Right kidney (tissue), 9 donors: ENCODE measurements around the gene POLR3H.
"Not testable (repeated sequence)": the region's sequence is repeated elsewhere in the genome, so short reads cannot be mapped to it uniquely, and the experiment has no call there.

ENCODE experiments used
- DNase-seq: peaks from one replicate; pipeline ENCODE4 v3.0.0-alpha.2; 2016
- long read RNA-seq, 8 donors: transcript quantifications; one replicate each; lab custom pipeline, GENCODE V29; 2026

Gene POLR3H, protein sequence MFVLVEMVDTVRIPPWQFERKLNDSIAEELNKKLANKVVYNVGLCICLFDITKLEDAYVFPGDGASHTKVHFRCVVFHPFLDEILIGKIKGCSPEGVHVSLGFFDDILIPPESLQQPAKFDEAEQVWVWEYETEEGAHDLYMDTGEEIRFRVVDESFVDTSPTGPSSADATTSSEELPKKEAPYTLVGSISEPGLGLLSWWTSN
- long read RNA-seq, donor 1, full-length matches to known transcripts, result 3 of 164 reads
- long read RNA-seq, donor 1, partial matches to known transcripts, result 161 of 164 reads
- long read RNA-seq, donor 1, other reads (novel, unspliced or antisense), result 0 of 164 reads
- long read RNA-seq, donor 2, full-length matches to known transcripts, result 7 of 7 reads
- long read RNA-seq, donor 2, partial matches to known transcripts, result 0 of 7 reads
- long read RNA-seq, donor 2, other reads (novel, unspliced or antisense), result 0 of 7 reads
- long read RNA-seq, donor 3, full-length matches to known transcripts, result 3 of 90 reads
- long read RNA-seq, donor 3, partial matches to known transcripts, result 74 of 90 reads
- long read RNA-seq, donor 3, other reads (novel, unspliced or antisense), result 13 of 90 reads
- long read RNA-seq, donor 4, full-length matches to known transcripts, result 3 of 3 reads
- long read RNA-seq, donor 4, partial matches to known transcripts, result 0 of 3 reads
- long read RNA-seq, donor 4, other reads (novel, unspliced or antisense), result 0 of 3 reads
- long read RNA-seq, donor 5, full-length matches to known transcripts, result 4 of 4 reads
- long read RNA-seq, donor 5, partial matches to known transcripts, result 0 of 4 reads
- long read RNA-seq, donor 5, other reads (novel, unspliced or antisense), result 0 of 4 reads
- long read RNA-seq, donor 6, full-length matches to known transcripts, result 12 of 12 reads
- long read RNA-seq, donor 6, partial matches to known transcripts, result 0 of 12 reads
- long read RNA-seq, donor 6, other reads (novel, unspliced or antisense), result 0 of 12 reads
- long read RNA-seq, donor 7, full-length matches to known transcripts, result 7 of 7 reads
- long read RNA-seq, donor 7, partial matches to known transcripts, result 0 of 7 reads
- long read RNA-seq, donor 7, other reads (novel, unspliced or antisense), result 0 of 7 reads
- long read RNA-seq, donor 8, full-length matches to known transcripts, result 6 of 6 reads
- long read RNA-seq, donor 8, partial matches to known transcripts, result 0 of 6 reads
- long read RNA-seq, donor 8, other reads (novel, unspliced or antisense), result 0 of 6 reads

DNA sequence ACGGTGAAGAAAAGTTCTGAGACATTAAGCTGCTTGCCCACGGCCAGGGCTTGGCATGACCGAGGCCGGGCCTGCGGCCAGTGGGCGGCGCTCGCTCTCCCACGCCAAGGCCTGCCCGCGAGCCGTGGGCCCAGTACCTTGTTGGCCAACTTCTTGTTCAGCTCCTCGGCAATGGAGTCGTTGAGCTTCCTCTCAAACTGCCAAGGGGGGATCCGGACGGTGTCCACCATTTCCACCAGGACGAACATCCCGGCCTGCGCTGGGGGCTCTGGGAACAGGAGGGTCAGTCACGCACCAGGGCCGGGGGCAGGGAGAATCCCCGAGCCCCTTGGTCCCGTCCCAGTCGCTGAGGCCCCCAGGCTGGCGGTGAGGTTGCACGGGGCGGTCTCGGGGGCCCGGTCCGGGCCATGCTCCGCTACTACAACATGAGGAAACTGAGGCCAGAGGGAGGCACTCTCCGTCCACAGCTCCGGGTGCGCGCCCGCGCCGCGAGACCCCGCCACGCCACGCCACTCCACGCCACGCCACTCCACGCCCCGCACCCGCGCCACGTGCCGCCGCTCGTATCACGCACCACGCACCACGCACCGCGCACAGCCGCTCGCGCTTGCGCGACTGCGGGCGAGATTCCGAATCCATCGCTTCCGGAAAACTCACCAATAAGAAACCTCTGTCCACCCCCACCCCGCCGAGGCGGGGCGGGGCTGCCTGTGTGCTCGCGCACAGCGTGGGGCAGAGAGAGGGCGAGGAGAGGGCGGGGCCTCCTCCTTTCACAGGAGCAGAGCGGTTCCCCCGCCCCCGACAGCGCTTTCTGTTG lies at the start of gene POLR3H:
Gene POLR3H (minus strand): TSS at position 617 of the 817 bp plus-strand sequence. CDS start 369 bp downstream, at position 248.
- peak; percentile 86 for DNase-seq

DNA sequence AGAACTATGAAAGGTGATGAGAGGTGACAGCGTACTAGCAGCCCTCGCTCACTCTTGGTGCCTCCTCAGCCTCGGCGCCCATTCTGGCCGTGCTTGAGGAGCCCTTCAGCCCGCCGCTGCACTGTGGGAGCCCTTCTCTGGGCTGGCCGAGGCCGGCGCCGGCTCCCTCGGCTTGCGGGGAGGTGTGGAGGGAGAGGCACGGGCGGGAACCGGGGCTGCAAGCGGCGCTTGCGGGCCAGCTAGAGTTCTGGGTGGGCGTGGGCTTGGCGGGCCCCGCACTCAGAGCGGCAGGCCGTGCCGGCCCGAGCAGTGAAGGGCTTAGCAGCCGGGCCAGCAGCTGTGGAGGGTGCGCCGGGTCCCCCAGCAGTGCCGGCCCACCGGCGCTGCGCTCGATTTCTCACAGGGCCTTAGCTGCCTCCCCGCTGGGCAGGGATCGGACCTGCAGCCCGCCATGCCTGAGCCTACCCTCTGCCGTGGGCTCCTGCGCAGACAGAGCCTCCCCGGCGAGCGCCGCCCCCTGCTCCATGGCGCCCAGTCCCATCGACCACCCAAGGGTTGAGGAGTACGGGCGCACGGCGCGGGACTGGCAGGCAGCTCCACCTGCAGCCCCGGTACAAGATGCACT lies 49.2 kb upstream of the POLR3H start:
- DNase-seq, result not testable (repeated sequence)

DNA sequence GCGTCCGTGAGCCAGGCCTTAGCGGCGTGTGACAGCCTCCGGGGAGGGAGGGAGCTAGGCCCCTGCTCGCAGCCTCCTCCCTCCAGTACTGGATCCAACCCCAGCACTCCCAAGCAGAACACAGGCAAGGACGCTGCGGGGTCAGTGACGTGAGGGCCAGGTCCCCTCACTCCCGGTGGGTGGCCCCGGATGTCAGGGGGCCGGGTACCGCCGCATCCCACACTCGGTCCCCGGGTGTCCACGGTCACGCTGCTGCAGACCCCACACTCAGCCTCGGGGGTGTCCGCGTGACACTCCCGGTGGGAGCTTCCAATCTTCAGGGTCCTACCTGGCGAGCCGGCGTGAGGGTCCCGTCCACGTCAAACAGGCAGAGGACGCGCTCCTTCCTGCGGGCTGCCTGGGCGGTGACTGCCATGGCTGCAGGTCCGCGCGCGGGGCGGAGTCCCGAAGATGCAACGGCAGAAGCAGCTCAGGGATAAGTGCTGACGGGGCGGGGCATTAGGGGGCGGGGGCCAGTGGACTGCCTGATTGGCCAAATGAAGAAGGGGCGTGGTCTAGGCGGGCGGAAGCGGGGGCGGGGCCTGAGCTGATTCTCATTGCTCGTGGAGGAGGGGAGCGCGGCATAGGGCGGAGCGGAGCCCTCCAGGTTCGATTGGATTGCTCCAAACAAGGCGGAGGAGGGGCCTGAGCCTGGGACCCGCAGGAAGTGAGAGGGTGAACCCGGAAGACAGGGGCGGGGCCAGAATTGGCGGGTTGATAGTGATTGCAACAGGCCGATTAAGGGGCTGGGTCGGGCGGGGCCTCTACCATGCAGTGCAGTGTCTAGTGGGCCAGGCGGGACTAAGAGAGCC lies 45.3 kb upstream of the POLR3H start, which contains the start of gene PMM1:
Gene PMM1 (minus strand): TSS at position 450 of the 851 bp plus-strand sequence. CDS start 35 bp downstream, at position 415.
- DNase-seq, result peak; percentile 87

DNA sequence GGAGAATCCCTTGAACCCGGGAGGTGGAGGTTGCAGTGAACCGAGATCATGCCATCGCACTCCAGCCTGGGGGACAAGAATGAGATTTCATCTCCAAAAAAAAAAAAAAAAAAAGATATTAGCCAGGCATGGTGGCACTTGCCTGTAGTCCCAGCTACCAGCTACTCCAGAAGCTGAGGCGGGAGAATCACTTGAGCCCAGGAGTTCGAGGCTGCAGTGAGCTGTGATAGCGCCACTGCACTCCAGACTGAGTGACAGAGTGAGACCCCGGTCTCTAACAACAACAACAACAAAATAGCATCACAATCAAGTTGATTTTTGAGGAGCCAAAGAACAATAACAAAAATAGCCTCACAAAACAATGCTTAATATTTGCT lies 43.1 kb upstream of the POLR3H start:
- no peak for DNase-seq

DNA sequence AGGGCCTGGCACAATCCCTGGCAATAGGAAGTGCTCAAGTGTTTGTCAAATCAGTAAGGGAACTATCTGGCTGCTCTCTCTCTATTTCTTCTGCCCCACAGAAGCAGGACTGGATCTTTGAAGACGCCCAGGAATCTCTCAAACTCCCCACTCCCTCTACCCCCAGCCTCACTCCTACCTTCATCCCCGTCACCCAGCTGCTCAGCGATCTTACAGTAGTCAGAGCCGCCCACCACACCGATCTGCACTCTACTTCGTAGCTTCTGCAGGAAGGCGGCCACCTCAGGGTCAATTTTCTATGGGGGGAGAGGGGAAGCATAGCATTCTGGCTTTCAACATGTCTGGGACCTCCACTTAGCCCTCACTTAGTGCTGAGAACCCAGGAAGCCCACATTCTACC lies 41.6 kb upstream of the POLR3H start:
- no peak for DNase-seq

DNA sequence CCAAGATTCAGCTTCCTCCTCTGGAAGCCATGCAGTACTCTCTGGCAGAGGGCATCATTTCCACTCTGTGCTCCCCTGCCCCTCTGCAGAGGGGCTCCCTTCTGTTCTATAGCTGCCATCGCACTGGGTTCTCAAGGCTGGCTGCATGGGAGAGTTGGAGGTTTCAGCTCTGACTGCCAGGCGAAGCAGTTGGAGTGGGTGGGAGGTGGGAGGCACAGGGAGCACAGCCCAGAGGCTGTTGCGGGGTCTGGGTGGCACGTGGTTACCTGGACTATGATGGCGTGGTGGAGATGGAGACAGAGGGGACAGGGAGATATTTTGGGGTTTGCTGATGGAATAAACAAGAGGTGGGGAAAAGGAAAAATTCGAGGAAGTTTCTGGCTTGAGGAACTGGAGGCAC lies 40.6 kb upstream of the POLR3H start:
- DNase-seq, result no peak

DNA sequence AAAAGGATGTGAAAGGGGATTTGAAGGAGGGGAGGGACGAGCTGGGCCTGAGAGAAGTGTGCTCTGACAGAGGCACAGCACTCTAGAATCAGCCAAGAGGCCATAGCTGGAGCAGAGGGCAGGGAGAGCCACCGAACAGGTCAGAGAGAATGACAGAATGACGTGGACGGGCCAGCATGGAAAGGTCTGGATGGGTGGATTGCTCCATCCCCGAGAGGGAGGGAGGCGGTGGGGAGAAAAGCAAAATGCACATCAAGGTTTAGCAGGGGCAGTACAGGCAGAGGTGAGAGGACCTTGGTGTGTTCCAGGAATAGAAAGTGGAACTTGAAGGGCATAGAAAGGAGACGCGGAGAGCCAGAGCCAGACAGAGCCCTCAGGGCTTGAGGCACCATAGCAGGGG lies 38.4 kb upstream of the POLR3H start:
- no peak for DNase-seq

DNA sequence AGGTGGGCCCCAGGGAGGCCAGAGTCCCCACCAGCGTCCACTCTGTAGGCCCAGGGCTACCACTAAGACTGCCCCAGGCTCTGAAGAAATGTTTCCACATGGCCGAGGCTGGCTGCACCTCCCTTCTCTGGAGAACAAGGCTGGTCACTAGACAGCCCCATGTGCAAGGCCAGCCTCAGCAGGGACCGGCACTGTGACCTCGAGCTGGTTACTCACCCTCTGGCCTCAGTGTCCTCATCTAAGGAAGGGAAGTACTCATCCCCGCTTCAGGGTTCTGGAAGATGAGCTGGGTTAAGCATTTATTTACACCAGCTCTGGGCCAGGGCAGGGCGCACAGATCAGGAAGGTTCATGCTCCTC lies 35.7 kb upstream of the POLR3H start:
- no peak for DNase-seq

DNA sequence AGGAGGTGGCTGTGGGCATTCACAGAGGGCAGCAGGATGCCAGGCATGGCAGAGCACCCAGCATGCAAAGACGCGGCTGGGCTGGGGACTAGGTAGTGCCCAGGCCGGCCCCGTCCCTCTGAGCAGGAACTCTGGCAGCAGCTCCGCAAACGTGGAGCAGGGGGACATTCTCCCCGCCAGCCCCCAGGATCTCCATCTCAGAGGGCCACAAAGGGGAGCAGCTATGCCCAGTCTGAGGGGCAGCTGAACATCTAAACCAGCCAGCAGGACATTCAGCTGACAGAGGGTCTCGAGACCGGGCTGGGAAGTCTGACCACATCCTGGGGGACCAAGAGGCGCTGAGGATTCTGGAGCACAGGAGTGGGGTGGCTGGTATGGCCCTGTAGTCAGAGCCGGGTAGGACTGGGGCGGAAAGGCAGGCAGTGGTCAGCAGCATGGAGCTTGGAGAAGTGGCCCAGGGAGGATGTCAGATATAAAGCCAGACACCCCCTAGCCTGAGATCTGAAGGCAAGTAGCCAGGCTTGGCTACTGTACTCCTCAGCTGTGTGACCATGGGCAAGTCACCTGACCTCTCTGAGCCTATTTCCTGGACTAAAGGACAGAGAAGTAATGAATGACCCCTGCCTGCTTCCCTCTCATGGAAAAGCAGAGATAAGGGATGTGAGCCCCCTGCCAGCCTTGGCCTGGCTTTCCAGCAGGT lies 35.2 kb upstream of the POLR3H start:
- no peak for DNase-seq

DNA sequence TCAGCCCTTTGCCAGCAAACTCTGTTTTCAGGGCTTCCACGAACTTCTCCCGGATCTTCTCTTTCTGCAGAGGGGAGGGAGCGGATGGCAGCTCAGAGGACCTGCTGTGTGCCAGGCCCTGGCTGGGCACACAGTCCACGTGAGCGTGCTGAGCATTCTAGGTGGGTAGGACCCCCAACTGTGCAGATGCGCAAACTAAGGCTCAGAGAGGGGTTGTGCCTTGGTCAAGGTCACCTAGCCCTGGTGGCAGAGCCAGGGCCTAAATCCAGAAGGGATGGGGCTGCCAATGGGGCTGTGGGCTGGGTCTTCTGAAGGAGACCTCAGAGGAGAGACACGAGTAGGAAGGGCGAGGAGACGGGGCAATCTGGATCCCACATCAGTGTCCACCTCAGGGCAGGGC lies 34.5 kb upstream of the POLR3H start:
- DNase-seq, result no peak

DNA sequence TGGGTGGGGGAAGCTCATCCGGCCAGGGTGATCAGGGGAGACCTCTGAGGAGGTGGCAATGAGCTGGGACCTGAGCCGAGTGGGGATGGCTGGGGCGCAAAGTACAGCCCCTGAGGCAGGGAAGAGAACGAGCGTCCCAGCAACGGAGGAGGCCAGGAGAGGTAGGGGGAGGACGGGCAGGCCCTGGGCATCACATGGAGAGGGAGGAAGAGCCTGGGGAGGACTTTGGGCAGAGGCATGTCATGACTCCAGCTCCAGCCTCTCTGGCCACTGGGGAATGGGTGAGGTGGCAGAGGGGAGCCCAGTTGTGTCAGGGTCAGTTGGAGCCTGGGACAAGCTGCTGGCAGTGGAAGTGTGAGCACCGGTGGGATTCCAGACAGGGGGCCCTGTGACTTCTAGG lies 33.8 kb upstream of the POLR3H start:
- no peak for DNase-seq

DNA sequence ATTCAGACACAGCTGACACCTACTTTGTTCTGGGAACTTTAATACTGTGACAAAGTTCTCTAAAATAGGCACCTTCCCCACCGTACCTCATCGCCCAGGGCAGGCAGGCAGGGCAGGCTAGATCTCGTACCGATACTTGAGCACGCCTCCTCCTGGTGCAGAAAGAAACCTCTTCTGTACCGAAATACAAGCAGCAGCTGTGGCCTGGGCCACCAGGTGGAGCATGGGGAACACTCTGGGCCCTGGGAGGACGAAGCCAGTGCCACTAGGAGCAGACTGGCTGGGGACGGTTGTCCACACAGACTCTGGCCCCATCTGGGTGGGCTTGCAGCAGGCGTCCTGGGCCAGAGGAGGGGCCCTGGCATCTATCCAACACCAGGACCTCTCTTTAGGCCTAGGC lies 32.6 kb upstream of the POLR3H start:
- no peak for DNase-seq

DNA sequence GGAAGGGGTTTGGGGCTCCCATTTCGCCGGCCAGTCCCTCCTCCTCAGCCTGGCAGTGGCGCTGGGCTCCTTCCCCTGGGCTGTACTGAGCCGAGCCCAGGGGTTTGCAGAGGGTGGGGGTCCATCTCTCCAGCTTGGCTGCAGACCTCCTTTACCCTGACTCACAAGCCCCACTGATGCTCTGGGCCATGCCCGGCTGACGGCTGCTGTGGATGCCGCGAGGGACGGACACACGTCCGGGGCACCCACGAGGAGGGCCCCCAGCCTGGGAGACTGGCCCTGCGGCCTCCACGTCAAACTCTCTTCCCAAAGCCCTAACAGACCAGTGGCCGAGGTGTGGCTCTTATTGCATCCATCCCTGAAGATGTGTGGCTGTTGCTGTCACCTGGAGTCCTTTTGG lies 31.3 kb upstream of the POLR3H start:
- DNase-seq, result no peak

DNA sequence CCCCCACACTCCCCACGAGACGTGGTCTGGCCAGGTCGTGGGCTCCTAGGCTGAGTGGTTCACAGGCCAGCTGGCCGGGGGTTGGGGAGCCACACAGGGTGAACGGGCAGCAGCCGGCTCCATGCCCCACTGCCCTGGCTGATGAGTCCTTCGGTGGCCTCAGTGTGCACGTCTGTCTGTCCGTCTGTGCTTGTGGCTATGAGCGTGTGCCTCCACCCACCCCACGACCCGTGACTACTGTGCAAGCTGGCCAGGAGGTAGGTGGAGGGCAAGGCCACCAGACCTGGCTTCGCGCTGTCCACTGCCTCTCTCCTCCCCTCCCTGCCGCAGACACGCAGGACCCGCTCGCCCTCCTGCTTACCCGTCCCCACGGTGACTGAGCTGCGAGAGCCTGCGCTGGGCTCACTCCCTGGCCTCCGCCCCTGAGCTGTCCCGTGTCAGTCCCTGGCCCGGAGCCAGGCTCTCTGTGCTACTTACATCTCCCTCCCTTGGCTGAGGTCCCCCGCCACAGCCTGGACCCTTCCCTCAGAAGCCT lies 30.6 kb upstream of the POLR3H start:
- no peak for DNase-seq

DNA sequence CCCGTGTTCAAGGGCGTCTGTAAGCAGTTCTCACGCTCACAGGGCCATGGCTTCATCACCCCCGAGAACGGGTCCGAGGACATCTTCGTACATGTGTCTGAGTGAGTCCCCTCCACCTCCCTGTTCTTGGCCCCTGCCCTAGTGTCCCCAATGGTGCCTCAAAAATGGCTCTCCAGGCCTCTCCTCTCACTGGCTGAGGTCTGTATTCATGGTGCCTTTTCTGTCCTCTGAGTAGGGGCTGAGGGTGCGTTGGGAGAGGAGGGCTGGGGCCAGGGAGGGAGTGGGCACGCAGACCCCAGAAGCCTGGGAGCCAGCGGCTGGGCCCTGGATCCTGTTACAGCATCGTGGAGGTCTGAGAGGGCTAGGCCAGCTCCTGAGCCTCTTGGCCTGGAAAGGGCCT lies 29.4 kb upstream of the POLR3H start:
- DNase-seq, result no peak

DNA sequence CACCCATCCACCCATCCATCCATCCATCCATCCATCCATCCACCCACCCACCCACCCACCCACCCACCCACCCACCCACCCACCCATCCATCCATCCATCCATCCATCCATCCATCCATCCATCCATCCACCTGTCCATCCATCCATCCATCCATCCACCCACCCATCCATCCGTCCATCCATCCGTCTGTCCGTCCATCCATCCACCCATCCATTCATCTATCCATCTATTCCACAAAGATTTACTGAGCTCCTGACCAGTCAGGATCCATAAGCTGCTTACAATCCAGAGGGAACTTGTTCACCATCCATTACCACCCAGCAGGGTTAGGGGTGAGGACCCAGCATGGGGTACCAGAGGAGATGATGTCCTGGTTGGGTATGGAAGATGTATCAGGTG lies 28.0 kb upstream of the POLR3H start:
- not testable (repeated sequence) for DNase-seq

DNA sequence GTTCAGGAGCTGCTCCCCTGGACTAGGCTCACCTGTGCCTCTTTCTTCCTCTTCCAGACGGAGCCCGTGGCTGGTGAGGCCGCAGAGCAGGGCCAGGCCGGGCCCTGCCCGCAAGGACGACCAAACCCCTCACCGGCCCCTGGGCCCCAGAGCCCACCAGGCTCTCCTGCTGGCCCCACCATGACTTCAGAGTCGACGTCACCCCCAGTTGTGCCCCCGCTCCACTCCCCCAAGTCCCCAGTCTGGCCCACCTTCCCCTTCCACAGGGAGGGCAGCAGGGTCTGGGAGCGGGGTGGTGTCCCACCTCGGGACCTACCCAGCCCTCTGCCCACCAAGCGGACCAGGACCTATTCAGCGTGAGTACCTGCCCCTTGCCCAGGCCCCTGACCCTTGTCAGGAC lies 27.5 kb upstream of the POLR3H start:
- no peak for DNase-seq

DNA sequence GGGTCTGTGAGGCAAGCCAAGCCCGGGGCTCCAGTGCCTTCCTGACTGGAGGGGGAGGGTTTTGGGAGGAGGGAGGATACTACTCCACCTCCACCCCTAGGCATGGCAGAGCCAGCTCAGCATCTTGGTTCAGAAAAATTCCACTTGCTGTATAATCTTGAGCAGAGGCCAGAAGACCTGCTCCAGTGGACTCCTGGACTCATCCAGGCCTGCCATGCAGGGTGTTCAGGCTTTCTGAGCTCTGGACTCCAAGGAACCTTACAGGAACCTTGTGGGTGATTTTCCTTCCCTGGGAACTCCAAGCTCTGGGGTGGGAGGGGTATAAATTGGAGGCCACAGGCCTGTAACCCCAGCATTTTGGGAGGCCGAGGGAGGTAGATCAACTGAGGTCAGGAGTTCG lies 26.0 kb upstream of the POLR3H start:
- DNase-seq, result no peak

DNA sequence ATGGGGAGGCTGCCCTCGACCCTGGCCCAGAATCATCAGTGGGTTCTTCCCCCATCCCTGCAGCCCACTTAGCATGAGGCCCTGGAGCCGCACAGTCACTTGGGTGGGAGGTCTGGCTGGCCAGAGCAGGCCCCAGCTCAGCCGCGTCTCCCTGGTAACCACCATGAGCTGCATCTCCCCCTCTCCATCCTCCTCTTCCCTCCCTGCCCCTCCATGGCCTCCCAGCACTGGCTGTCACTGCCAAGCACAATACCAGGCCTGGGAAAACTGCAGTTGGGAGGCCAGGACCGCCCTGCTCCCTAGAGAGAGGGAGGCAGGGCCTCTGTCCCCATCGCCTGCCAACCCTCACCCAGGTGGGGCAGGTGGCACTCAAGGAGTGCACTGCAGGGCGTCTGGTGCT lies 24.5 kb upstream of the POLR3H start:
- DNase-seq, result no peak

DNA sequence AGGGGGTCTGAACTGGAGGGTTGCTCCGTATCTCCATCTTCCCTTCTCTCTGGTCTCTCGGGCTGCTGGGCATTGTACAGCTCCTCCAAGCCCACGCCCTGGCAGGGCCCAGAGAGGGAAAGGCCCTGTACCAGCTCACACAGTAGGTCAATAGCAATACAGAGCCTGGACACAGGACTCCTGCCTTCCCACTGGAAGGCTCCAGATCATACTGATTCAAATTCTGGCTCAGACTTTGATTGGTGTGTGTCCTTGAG lies 23.2 kb upstream of the POLR3H start:
- DNase-seq, result no peak
